Hematopoietic multipotent progenitor cell treated with erythropoietin and hydrocortisone succinate and interleukin-3 and kit ligand, for 6 days (in vitro differentiated cells): ENCODE measurements around the gene KPNA3.
"Not testable (repeated sequence)": the region's sequence is repeated elsewhere in the genome, so short reads cannot be mapped to it uniquely, and the experiment has no call there.

Experiments
- DNase-seq: peaks from one replicate; pipeline ENCODE4 v3.0.0-alpha.2; 2015

Gene KPNA3

GRCh38 chr13:49792550-49793324, at the start of gene KPNA3:
Gene KPNA3, minus strand, starts transcription at chr13:49792682. Its CDS starts 176 bp downstream, at chr13:49792506.
- DNase-seq: peak; percentile 98

GRCh38 chr13:49841964-49842363, 49.5 kb upstream of the KPNA3 start:
- DNase-seq: no peak

GRCh38 chr13:49840675-49841074, 48.2 kb upstream of the KPNA3 start:
- no peak for DNase-seq

GRCh38 chr13:49840266-49840665, 47.8 kb upstream of the KPNA3 start:
- peak; percentile 45 for DNase-seq

GRCh38 chr13:49838989-49839388, 46.5 kb upstream of the KPNA3 start:
- DNase-seq: peak; percentile 44

- DNase-seq: no peak
These were observed 44.0 kb upstream of the KPNA3 start for GRCh38 chr13:49836516-49836915.

- peak; percentile 64 for DNase-seq
These were observed 40.9 kb upstream of the KPNA3 start for GRCh38 chr13:49833402-49833801.

GRCh38 chr13:49831455-49831854, 39.0 kb upstream of the KPNA3 start:
- no peak for DNase-seq

- DNase-seq: no peak
These were observed 38.2 kb upstream of the KPNA3 start for GRCh38 chr13:49830721-49831120.

GRCh38 chr13:49829715-49830114, 37.2 kb upstream of the KPNA3 start:
- DNase-seq: no peak

- peak; percentile 69 for DNase-seq
These were observed 36.0 kb upstream of the KPNA3 start for GRCh38 chr13:49828453-49828852.

- no peak for DNase-seq
These were observed 35.4 kb upstream of the KPNA3 start for GRCh38 chr13:49827891-49828290.

- no peak for DNase-seq
These were observed 34.9 kb upstream of the KPNA3 start for GRCh38 chr13:49827336-49827735.

- peak; percentile 72 for DNase-seq
These were observed 28.9 kb upstream of the KPNA3 start for GRCh38 chr13:49821216-49822009.

- DNase-seq: no peak
These were observed 28.2 kb upstream of the KPNA3 start for GRCh38 chr13:49820591-49821215.

GRCh38 chr13:49816047-49816446, 23.6 kb upstream of the KPNA3 start:
- not testable (repeated sequence) for DNase-seq

- no peak for DNase-seq
These were observed 22.2 kb upstream of the KPNA3 start for GRCh38 chr13:49814551-49815270.

- DNase-seq: no peak
These were observed 20.3 kb upstream of the KPNA3 start for GRCh38 chr13:49812812-49813211.

GRCh38 chr13:49811527-49811908, 19.0 kb upstream of the KPNA3 start:
- DNase-seq: no peak

GRCh38 chr13:49810567-49811526, 18.4 kb upstream of the KPNA3 start:
- no peak for DNase-seq

- DNase-seq: no peak
These were observed 15.2 kb upstream of the KPNA3 start for GRCh38 chr13:49807681-49808080.

- no peak for DNase-seq
These were observed 13.6 kb upstream of the KPNA3 start for GRCh38 chr13:49806126-49806536.
